T-helper 2 cell (primary cell): Measurements from ENCODE around the gene NLRP12.
"Not testable (repeated sequence)": the region's sequence is repeated elsewhere in the genome, so short reads cannot be mapped to it uniquely, and the experiment has no call there.

Experiments
- DNase-seq, 5 experiments: peaks; one replicate each; pipeline versions ENCODE4 v3.0.0 to v3.0.0-alpha.2; 2012 to 2022

The NLRP12 gene

DNA sequence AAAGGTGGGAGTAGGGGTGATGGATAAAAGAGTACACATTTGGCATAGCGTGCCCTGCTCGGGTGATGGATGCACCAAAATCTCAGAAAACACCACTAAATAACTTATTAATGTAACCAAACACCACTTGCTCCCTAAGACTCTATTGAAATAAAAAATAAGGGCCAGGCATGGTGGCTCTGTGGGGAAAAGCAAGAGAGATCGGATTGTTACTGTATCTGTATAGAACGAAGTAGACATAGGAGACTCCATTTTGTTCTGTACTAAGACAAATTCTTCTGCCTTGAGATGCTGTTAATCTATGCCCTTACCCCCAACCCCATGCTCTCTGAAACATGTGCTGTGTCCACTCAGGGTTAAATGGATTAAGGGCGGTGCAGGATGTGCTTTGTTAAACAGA lies 14.3 kb upstream of the NLRP12 start:
- not testable (repeated sequence) for DNase-seq

GRCh38 chr19:53832861-53833260 lies 8.7 kb upstream of the NLRP12 start:
- not testable (repeated sequence) for DNase-seq

GRCh38 chr19:53828531-53828930 lies 4.4 kb upstream of the NLRP12 start:
- no peak for DNase-seq

DNA sequence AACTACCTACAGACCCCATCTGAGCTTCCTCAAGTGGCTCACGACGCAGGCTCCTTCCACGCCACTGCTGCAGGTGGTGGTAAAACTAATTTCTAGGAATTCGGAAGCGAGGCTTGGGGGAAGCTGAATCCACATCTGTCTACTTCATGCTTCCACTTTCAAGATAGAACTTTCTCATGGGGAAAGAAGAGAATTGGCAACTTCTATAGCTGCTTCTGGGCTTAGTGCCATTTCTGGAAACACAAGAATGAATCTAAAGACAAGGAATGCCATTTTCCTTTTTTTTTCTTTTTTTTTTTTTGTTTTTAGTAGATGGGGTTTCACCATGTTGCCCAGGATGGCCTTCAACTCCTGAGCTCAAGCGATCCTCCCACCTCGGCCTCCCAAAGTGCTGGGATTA lies 2.8 kb upstream of the NLRP12 start:
- no peak for DNase-seq

- DNase-seq, result no peak
Measured at GRCh38 chr19:53823380-53824120, 564 bp downstream of the NLRP12 start.

DNA sequence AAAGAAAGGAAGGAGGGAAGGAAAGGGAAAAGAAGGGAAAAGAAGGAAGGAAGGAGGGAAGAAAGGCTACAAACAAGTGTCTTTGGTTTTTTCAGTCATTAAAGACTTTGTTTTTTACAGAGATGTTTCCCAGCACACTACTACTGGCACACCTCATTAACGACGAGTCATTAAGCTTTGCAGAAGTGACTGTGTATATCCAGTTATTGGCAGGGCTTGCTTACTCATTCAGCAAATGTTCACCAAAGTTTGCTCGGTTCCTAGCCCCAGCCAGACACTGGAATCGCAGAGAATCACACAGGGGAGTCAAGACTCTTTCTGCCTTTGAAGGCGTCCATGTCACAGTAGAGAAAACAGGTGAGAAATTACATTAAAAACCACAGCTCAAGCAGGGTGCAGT lies 4.3 kb downstream of the NLRP12 start:
- DNase-seq, result no peak

DNA sequence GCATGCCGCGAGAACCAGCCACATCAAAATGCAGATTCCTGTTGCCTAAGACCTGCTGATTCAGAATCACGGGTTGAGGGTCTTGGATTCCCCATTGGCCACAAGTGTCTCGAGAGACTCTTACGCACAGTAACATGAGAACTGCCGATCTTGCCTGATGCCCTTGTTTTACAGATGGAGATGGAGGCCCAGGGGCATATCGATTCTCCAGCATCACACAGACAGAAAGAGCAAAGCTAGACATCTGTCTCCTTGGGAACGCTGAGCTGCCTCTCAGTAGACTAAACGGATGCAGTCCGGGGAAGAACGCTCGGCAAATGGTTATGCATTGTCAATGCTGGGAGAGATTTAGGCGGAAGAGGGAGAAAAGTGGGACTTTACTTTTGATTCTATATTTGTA lies 5.4 kb downstream of the NLRP12 start:
- no peak for DNase-seq

DNA sequence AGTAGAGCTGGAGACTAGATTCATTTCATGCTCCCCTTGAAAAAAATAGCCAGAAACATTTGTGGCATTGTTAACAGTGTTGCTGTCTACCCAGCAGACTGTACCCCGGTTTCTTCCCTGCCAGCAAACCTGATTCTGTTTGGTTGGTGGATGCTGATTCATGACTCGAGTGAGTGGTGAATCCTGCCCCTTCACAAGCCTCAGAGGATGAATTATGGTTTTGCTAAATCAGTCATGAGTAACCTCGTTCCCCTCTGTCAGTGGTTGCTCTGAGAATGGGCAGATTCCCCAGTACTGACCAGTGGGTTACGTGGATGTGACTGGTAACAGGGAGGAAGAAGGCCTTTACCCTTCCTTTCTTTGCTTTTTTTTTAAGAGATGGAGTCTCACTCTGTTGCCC lies 10.1 kb downstream of the NLRP12 start:
- DNase-seq, result no peak

GRCh38 chr19:53812335-53812734 lies 11.8 kb downstream of the NLRP12 start:
- DNase-seq, result no peak

GRCh38 chr19:53810891-53811290 lies 13.2 kb downstream of the NLRP12 start:
- DNase-seq, result peak in 1 of 5 experiments; percentile 3

- no peak for DNase-seq
Measured at GRCh38 chr19:53810187-53810546, 13.9 kb downstream of the NLRP12 start.

DNA sequence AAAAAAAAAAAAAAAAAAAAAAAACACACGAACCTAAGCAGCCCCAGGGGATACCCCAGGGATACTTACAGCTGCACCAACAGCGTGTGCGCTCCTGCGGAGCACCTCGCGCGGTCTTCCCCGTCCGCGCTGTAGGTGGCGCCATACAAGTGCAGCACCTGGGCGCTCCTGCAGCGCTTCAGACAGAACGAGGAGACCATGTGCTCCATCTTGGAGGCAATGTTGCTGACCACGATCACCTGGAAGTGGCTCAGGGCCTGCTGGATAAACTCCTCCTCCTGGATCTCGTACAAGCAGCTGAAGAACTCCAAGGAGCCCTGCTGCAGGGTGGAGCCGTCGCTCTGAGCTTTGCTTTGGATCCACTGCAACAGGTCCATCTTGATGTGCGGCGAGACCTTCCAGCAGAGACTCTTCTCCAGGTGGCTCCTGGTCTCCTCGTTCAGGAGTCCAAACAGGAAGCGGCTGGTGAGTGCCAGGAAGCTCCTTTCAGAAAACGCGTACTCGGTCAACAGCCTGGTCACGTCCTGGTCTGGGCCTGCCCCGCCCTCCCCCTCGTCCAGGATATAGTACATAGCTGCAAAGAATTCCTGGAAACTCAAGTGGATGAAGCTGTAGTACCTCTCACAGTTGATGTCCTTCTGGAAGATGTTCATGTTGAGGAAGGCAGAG lies 14.5 kb downstream of the NLRP12 start:
- no peak for DNase-seq

DNA sequence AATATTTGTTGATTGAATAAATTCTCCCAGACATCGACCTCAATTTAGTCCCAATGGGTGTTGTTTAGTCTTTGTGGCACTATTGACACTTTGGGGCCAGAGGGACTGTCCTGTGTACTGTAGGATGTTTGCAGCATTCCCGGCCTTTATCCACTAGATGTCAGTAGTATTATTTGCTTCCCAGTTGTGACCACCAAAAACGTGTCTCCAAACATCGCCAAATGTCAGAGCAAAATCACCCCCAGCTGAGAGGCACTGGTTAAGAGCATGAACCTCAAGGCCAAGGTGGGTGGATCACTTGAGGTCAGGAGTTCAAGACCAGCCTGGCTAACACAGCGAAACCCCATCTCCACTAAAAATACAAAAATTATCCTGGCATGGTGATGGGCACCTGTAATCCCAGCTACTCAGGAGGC lies 15.4 kb downstream of the NLRP12 start:
- no peak for DNase-seq

GRCh38 chr19:53801257-53801656 lies 22.9 kb downstream of the NLRP12 start:
- no peak for DNase-seq

GRCh38 chr19:53795019-53795418 lies 29.1 kb downstream of the NLRP12 start:
- DNase-seq, result no peak

DNA sequence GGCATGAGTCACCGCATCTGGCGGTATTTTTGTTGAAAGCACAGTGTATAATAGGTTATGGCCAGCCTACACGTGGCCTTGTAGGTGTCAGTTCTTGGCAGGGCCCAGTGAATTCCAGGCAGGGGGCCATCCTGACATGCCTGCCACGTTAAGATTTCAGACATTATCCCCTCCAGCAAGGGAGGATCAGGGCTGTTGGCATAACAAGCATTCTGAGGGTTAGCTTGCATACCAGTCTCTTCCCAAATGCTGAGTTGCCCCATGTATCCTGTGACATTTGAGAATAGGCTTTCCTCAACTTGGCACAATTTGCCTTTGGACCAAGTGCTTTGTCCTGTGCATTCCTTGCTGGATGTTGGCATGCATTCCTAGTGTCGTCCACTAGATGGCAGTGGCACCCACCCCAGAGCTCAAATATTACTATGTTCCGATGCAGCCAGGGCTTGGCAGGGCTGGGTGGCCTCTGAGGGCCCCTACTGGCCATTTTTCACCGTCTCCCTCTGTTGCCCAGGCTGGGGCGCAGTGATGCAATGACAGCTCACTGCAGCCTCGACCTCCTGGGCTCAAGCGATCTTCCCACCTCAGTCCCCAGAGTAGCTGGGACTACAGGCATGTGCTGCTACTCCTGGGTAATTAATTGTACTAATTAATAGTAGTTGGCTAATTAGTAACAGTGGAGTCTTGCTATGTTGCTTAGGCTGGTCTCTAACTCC lies 31.2 kb downstream of the NLRP12 start:
- peak; percentile 26 to 78 (median 59) for DNase-seq

DNA sequence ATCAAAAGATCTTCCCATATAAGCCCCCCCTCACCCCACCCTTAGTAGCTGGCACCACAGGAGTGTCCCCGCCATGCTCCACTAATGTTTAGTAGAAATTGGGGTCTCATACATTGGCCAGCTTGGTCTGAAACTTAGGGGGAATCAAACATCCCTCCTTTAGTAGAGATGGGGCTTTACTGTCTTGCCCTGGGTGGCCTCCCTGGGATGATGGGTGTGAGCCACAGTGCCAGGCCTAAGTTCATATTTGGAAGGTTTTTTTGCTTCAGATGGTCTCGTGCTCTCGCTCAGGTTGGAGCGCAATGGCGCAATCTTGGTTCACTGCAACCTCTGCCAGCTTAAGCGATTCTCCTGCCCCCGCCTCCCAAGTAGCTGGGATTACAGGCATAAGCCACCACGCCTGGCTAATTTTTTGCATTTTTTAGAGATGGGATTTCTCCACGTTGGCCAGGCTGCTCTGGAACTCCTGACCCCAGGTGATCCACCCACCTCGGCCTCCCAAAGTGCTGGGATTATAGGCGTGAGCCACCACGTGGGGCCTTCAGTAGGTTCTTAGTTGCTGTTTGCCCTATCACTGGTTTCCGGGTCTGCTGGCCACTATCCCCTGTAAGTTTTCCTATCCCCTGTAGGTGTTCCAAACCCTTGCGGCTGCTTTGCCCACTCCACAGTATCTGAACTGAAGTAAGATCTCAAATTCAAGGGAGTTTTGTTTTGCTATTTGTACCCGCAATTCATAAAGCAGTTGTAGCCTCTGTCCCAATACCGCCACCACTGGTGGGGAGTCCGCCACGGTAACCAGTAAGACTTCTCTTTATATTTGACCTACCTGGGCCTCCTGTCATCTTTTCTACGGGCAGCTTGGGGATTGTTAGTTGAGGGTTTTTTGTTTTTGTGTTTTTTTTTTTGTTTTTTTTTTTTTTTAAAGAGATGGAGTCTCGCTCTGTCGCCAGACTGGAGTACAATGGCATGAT lies 34.1 kb downstream of the NLRP12 start:
- no peak for DNase-seq

DNA sequence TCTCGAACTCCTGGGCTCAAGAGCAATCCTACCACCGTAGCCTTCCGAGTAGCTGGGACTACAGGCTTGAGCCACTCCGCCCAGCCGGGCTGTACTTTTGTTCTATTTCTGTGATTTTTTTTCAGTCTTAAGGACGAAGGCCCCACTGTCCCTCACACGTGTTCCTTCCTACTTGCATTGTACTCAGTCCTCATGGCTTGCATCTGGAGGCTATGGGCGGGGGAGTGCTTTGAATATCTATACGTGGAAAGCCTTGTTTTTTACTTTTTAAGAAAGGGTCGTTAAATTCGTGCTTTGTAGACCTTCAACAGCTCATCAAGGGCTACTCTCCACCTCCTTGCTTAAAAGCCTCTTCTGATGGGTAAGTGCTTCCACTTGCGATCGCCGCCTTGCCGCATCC lies 36.8 kb downstream of the NLRP12 start:
- DNase-seq, result no peak

- DNase-seq, result no peak
Measured at GRCh38 chr19:53786744-53787143, 37.4 kb downstream of the NLRP12 start.

DNA sequence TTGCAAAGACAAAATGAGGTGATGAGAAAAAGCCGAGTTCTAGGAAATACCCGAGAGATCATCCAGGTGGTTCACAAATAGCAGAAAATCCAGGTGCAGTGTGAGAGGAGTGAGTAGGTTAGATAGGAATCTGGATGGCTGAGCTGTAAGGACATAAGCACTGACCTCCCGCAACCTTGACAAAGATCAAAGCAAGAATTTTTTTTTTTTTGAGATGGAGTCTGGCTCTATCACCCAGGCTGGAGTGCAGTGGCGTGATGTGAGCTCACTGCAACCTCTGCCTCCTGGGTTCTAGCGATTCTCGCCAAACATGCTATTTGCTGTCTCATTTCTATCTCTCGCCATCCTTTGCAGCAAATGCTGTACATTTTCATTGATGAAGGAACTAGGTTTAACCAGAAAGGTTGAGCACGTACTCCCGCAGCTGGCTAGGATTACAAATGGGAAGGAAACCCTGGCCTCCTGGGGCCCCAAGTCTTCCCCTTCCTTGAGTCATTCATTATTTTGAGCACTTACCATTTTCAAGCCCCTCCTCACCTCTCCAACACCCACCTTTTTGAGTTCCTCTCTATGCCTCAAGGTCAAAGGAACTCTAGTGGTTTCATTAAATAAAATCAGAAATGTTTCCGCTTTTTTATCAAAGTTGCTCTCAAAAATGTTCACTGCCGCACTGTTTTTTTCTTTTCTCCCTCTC lies 38.8 kb downstream of the NLRP12 start:
- DNase-seq, result no peak

GRCh38 chr19:53782698-53783097 lies 41.4 kb downstream of the NLRP12 start:
- DNase-seq, result no peak

DNA sequence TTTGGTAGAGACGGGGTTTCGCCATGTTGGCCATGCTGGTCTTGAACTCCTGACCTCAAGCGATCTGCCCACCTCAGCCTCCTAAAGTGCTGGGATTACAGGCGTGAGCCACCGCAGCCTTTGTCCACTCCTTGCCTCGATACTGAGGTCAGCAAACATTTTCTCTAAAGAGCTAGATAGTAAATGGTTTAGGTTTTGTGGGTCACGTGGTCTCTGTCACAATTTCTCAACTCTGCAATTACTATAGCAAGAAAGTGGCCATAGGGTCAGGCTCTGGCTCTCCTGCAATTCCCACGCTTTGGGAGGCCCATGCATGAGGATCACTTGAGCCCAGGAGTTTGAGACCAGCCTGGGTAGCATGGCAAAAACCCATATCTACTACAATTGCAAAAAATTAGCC lies 42.8 kb downstream of the NLRP12 start:
- not testable (repeated sequence) for DNase-seq
